ENCODE data around the gene SUPV3L1.

GRCh38 chr10:69186524-69186923 is 6.5 kb downstream of the SUPV3L1 start:
- TF ChIP-seq, protein P1, sequence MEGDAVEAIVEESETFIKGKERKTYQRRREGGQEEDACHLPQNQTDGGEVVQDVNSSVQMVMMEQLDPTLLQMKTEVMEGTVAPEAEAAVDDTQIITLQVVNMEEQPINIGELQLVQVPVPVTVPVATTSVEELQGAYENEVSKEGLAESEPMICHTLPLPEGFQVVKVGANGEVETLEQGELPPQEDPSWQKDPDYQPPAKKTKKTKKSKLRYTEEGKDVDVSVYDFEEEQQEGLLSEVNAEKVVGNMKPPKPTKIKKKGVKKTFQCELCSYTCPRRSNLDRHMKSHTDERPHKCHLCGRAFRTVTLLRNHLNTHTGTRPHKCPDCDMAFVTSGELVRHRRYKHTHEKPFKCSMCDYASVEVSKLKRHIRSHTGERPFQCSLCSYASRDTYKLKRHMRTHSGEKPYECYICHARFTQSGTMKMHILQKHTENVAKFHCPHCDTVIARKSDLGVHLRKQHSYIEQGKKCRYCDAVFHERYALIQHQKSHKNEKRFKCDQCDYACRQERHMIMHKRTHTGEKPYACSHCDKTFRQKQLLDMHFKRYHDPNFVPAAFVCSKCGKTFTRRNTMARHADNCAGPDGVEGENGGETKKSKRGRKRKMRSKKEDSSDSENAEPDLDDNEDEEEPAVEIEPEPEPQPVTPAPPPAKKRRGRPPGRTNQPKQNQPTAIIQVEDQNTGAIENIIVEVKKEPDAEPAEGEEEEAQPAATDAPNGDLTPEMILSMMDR (IDR thresholded peaks at IDR 0.05; ENCODE audit: insufficient read depth, low read length, poor library complexity, severe bottlenecking) = no peak
- TF ChIP-seq EZH2phosphoT487 (conservative IDR thresholded peaks at IDR 0.05; ENCODE audit: low read length) = no peak
